GM18907 (cell line): ENCODE data around the gene C12orf42.

Experiments
- ATAC-seq: cut with Tn5 transposase; IDR thresholded peaks from one replicate; pipeline ENCODE4 v1.9.1; 2021; ENCODE audit warnings: mild to moderate bottlenecking, moderate library complexity; ENCODE audit not compliant: unreplicated experiment

Gene C12orf42

GRCh38 chr12:103273645-103274044, 222.1 kb downstream of the C12orf42 start:
- no peak for ATAC-seq

- ATAC-seq: no peak
Measured at GRCh38 chr12:103272949-103273348, 222.8 kb downstream of the C12orf42 start.

- ATAC-seq: no peak
Measured at GRCh38 chr12:103269946-103270345, 225.8 kb downstream of the C12orf42 start.

- ATAC-seq: no peak
Measured at GRCh38 chr12:103268831-103269514, 226.8 kb downstream of the C12orf42 start.

- no peak for ATAC-seq
Measured at GRCh38 chr12:103257763-103258162, 238.0 kb downstream of the C12orf42 start.
